Naive thymus-derived CD4-positive, alpha-beta T cell (primary cell): ENCODE measurements around the gene AKAP1. TPM values are rescaled to one million over a fixed set of nuclear protein-coding genes. Genes with fewer than 3 reads are reported as not detected.

Experiments used
- ATAC-seq: fragments of 150-1000 bp; cut with Tn5 transposase; 2 replicates; pipeline ENCODE4 v1.10.0; 2021; ENCODE audit warnings: mild to moderate bottlenecking, moderate library complexity
- CTCF ChIA-PET: fragments of 350-600 bp; sonication (Branson Sonifier 250); formaldehyde crosslinking; loops from one replicate; lab custom pipeline; 2021; ENCODE audit warnings: antibody characterized with exemption; lab: Charles Lee
- POLR2A ChIA-PET: fragments of 350-600 bp; sonication (Branson Sonifier 250); formaldehyde crosslinking; loops from one replicate; lab custom pipeline; 2021; ENCODE audit warnings: antibody characterized with exemption, inconsistent platforms; lab: Charles Lee
- DNase-seq, 9 donors: peaks; one replicate each; pipeline versions ENCODE4 v3.0.0 to v3.0.0-alpha.2; 2020 to 2022; ENCODE audit warnings: mixed read lengths in 1 of 9
- H3K27ac ChIP-seq: one replicate; pipeline ENCODE4 v1.7.0; 2013; ENCODE audit warnings: mild to moderate bottlenecking, low read depth, low read length, moderate library complexity
- H3K27me3 ChIP-seq, 2 donors: one replicate each; pipeline ENCODE4 v1.7.0; 2013; ENCODE audit warnings: low read length in 2 of 2, mild to moderate bottlenecking in 2 of 2, moderate library complexity in 2 of 2; ENCODE audit not compliant: control insufficient read depth in 2 of 2, insufficient read depth in 2 of 2
- H3K36me3 ChIP-seq, 3 experiments: 1 replicate in 2 of 3; 2 replicates in 1 of 3; pipeline ENCODE4 v1.7.0; 2013; ENCODE audit warnings: low read length in 3 of 3, mild to moderate bottlenecking in 3 of 3, moderate library complexity in 1 of 3; ENCODE audit not compliant: insufficient read depth in 3 of 3, control insufficient read depth in 2 of 3
- H3K4me1 ChIP-seq, 2 donors: one replicate each; pipeline ENCODE4 v1.7.0; 2013; ENCODE audit warnings: low read length in 2 of 2, mild to moderate bottlenecking in 2 of 2, moderate library complexity in 1 of 2; ENCODE audit not compliant: control insufficient read depth in 2 of 2, insufficient read depth in 2 of 2
- H3K4me3 ChIP-seq: 2 replicates; pipeline ENCODE4 v1.7.0; 2013; ENCODE audit warnings: mild to moderate bottlenecking, low read length
- H3K9me3 ChIP-seq, 3 experiments: 1 replicate in 2 of 3; 2 replicates in 1 of 3; pipeline ENCODE4 v1.7.0; 2013; ENCODE audit warnings: low read length in 3 of 3; ENCODE audit not compliant: control insufficient read depth in 2 of 3
- H3K27ac Mint-ChIP-seq, 9 donors: one replicate each; pipeline ENCODE4 v1.8.0; 2020 to 2022; ENCODE audit warnings: mixed read lengths in 9 of 9, mild to moderate bottlenecking in 8 of 9, moderate library complexity in 5 of 9, inconsistent platforms in 2 of 9
- H3K27me3 Mint-ChIP-seq, 5 donors: one replicate each; pipeline ENCODE4 v1.8.0; 2021 to 2022; ENCODE audit warnings: mixed read lengths in 5 of 5, mild to moderate bottlenecking in 1 of 5
- H3K36me3 Mint-ChIP-seq, 5 donors: one replicate each; pipeline ENCODE4 v1.8.0; 2020 to 2022; ENCODE audit warnings: mixed read lengths in 5 of 5, mild to moderate bottlenecking in 3 of 5, inconsistent platforms in 1 of 5
- H3K4me1 Mint-ChIP-seq, 7 donors: one replicate each; pipeline ENCODE4 v1.8.0; 2020 to 2022; ENCODE audit warnings: mixed read lengths in 7 of 7, mild to moderate bottlenecking in 3 of 7, inconsistent platforms in 1 of 7
- H3K4me3 Mint-ChIP-seq, 10 donors: one replicate each; pipeline ENCODE4 v1.8.0; 2020 to 2022; ENCODE audit warnings: mild to moderate bottlenecking in 10 of 10, mixed read lengths in 10 of 10, moderate library complexity in 6 of 10, inconsistent platforms in 2 of 10
- H3K9me3 Mint-ChIP-seq, 11 donors: one replicate each; pipeline ENCODE4 v1.8.0; 2020 to 2022; ENCODE audit warnings: mixed read lengths in 11 of 11, mild to moderate bottlenecking in 4 of 11, inconsistent platforms in 1 of 11, moderate library complexity in 1 of 11
- intact Hi-C, 2 donors: fragments of 100-400 bp; cut with micrococcal nuclease; formaldehyde crosslinking; loops; one replicate each; pipeline ENCODE4 v1.15.1; 2023
- polyA plus RNA-seq, 2 donors: library from polyadenylated mRNA; unstranded; fragments of 300-500 nt; fragmentation: Illumina TruSeq; gene quantifications; one replicate each; pipeline ENCODE4 v1.2.3, GENCODE V29; 2021
- total RNA-seq, 6 experiments: library from RNA in 5 of 6; stranded (reverse) in 5 of 6; gene quantifications; 1 replicate in 5 of 6; 2 replicates in 1 of 6; pipeline ENCODE4 v1.2.3 and lab custom pipeline; 2021 to 2026

AKAP1 gene
- total and polyA plus RNA-seq, 7 experiments from 2014 or later = 13.2 to 35.8 (median 26.6) TPM

DNA sequence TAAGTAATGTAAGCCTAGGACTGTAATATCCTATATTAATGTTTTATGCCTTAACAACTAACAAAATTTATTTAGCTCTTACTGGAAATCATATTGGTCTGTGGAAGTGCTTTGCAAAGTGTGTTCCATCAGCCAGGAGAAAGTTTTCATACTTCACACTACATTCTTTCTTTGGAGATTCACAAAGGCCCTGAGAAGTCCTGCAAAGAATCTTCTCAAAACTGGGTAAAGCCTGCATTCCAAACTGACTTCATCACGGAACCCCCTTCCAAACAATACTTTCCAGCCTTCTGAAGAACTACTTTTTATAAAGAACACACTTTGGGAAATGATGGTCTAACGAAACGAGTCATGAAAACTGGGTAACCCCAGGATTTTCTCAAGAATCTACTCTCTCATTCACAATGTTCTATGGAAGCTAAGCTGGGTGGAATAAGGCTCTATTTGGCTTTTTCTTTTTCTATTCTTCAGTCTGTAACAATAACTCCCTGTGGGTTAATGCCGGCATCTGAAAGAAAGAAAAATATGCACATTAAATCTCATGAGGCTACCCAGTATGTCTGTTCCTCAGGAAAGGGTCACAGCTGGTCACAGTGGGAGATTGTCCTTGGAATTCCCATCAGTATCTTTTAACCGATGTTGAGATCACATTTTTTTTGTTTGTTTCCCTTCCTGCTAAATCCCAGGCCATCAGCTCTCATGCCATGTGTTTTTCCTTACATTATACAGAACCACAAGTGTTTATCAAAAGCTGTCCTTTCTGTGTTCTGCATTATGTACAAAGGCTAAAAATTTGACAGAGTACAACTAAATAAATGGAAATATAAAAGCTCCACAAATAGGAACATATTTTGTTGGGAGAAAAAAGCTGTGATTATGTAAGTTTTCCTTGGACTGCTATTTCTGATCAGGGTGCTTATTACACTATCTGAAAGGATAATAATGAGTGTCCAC, 12.8 kb upstream of the AKAP1 start:
- CTCF ChIA-PET = no interaction called here
- Mint-ChIP-seq H3K27ac (no peak overlapping the region), H3K9me3 (no peaks in the 10 kb centered on the region)

DNA sequence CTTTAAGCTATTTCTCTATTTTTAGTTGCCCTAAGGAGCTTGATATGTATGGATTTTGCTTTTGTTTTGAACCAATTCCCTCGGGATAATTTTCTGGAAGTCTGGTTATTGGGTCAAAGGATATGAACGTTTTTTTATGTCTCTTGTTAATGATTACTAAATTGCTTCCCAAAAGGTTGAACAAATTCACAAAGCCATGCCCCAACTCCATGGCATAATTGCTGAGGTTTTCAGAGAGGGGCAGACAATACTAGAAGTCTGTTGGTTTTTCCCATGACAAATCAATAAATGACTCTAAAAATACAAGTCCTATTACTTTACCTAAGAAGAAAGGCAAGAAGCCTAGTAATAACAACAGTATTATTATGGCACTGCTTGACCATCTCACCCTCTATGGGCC, 11.4 kb upstream of the AKAP1 start:
- H3K36me3 ChIP-seq = no peaks in the 10 kb centered on the region
- intact Hi-C loops = no loop called here
- ChIA-PET POLR2A (interaction anchor here (0.6 kb wide), 1 partner anchor 28 kb away, joined by 3 read pairs; no protein-coding TSS in a partner anchor), CTCF (no interaction called here)
- Mint-ChIP-seq H3K27me3 (peaks cover 0 to 40% (median 0%) of the 10 kb centered on the region in 5 donors), H3K4me1 (no peaks in the 10 kb centered on the region), H3K9me3 (no peaks in the 10 kb centered on the region), H3K36me3 (peaks cover 0 to 5% (median 0%) of the 10 kb centered on the region in 5 donors), H3K27ac (no peak overlapping the region), H3K4me3 (no peak overlapping the region)
- no peaks in the 10 kb centered on the region for H3K4me1 ChIP-seq
- no peak overlapping the region for H3K27ac ChIP-seq
- H3K27me3 ChIP-seq = peaks cover 0 to 4% of the 10 kb centered on the region in 2 donors
- DNase-seq (no peak), ATAC-seq (no peak)
- no peaks in the 10 kb centered on the region for H3K9me3 ChIP-seq
- no peak overlapping the region for H3K4me3 ChIP-seq

More for the DNA sequence above, 12.8 kb upstream of the AKAP1 start:
- intact Hi-C loops = no loop called here
- no peak for ATAC-seq
- POLR2A ChIA-PET = no interaction called here
- no peak for DNase-seq
- Mint-ChIP-seq H3K36me3 (peaks cover 0 to 5% (median 0%) of the 10 kb centered on the region in 5 donors), H3K4me3 (no peak overlapping the region), H3K4me1 (no peaks in the 10 kb centered on the region), H3K27me3 (peaks cover 0 to 40% (median under 1%) of the 10 kb centered on the region in 5 donors)
- no peaks in the 10 kb centered on the region for H3K9me3 ChIP-seq
- no peak overlapping the region for H3K27ac ChIP-seq
- no peaks in the 10 kb centered on the region for H3K4me1 ChIP-seq
- H3K27me3 ChIP-seq = peaks cover 0 to 4% of the 10 kb centered on the region in 2 donors
- no peak overlapping the region for H3K4me3 ChIP-seq
- no peaks in the 10 kb centered on the region for H3K36me3 ChIP-seq

DNA sequence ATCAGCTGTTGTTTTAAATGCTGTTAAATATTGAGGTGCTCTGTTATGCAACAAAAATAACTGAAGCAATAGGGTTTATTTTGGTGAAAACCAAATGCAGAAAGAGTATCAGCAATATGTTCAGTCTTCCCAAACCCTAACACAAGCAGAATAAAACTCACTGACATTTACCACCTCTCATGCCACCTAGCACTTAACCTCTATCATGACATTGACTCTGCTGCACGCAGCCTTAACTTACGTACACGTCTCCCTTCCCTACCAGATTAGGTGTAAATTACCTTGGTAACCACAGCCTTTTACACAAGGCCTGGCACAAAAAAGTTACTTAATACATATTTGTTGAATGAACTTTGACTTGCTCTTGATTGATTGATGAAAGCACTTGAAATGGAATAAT, 9.9 kb upstream of the AKAP1 start:
- no peaks in the 10 kb centered on the region for H3K4me1 ChIP-seq
- H3K27ac ChIP-seq = no peak overlapping the region
- Mint-ChIP-seq H3K9me3 (no peaks in the 10 kb centered on the region), H3K36me3 (peaks cover 0 to 5% (median 0%) of the 10 kb centered on the region in 5 donors), H3K27me3 (peaks cover 0 to 41% (median 0%) of the 10 kb centered on the region in 5 donors), H3K4me3 (no peak overlapping the region), H3K4me1 (no peaks in the 10 kb centered on the region), H3K27ac (no peak overlapping the region)
- intact Hi-C loops = no loop called here
- DNase-seq (no peak), ATAC-seq (no peak)
- ChIA-PET POLR2A (interaction anchor here (1.0 kb wide), 1 partner anchor 10 kb away, joined by 4 read pairs; the partner anchor contains the start of gene AKAP1), CTCF (no interaction called here)
- H3K9me3 ChIP-seq = no peaks in the 10 kb centered on the region
- H3K27me3 ChIP-seq = no peaks in the 10 kb centered on the region
- H3K4me3 ChIP-seq = no peak overlapping the region
- no peaks in the 10 kb centered on the region for H3K36me3 ChIP-seq

DNA sequence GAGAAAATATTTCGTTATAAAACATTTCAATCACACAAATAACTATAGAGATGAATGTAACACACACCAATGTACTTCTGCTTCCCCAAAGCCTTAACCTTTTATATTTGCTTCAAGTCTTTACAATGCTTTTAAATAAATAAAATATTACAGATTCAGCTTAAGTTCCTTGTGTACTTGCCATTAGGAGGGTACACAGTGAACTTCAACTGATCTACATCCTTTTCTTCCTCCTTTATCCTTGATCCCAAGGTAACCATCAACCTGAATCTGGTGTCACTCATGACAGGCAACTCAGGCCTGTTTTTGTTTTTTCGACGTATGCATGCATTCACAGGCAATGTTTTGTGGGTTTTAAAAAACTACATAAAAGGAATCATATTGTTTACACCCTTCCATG, 9.3 kb upstream of the AKAP1 start:
- H3K4me3 Mint-ChIP-seq = no peak overlapping the region
- H3K27ac Mint-ChIP-seq = no peak overlapping the region
- DNase-seq (no peak), ATAC-seq (no peak)
- Histone ChIP-seq H3K27ac (no peak overlapping the region), H3K4me1 (no peaks in the 10 kb centered on the region), H3K27me3 (no peaks in the 10 kb centered on the region), H3K36me3 (no peaks in the 10 kb centered on the region), H3K9me3 (no peaks in the 10 kb centered on the region), H3K4me3 (no peak overlapping the region)
- ChIA-PET CTCF (no interaction called here), POLR2A (interaction anchor here (1.0 kb wide), 1 partner anchor 9 kb away, joined by 4 read pairs; the partner anchor contains the start of gene AKAP1)
- intact Hi-C loops = no loop called here
- H3K27me3 Mint-ChIP-seq = peaks cover 0 to 47% (median 0%) of the 10 kb centered on the region in 5 donors
- H3K36me3 Mint-ChIP-seq = peaks cover 0 to 5% (median 0%) of the 10 kb centered on the region in 5 donors
- no peaks in the 10 kb centered on the region for H3K4me1 Mint-ChIP-seq
- H3K9me3 Mint-ChIP-seq = no peaks in the 10 kb centered on the region

DNA sequence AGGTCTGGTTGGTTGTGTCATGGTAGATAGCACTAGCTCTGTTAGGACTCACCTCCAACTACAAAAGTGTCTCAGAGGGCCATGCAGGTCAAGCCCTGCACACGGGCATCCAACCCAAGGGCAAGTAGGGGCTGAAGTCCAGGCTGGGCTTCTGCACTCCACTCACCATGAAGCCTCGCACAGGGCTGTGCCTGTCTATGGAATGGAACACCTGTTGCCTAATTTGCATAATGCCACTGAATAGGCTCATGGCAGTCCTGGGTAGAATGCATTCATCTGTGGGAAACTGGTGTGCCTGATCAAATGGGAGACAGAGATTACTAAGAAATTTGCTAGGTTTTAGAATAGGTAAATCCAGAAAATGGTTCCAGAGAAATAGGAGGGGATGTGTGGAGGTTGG, 8.0 kb upstream of the AKAP1 start:
- Mint-ChIP-seq H3K27ac (no peak overlapping the region), H3K4me3 (no peak overlapping the region), H3K36me3 (peaks cover 0 to 5% (median 0%) of the 10 kb centered on the region in 5 donors), H3K9me3 (peaks cover 0 to 1% (median 0%) of the 10 kb centered on the region in 11 donors), H3K27me3 (peaks cover 0 to 49% (median 0%) of the 10 kb centered on the region in 5 donors), H3K4me1 (peaks cover 0 to 4% (median 0%) of the 10 kb centered on the region in 7 donors)
- Histone ChIP-seq H3K36me3 (no peaks in the 10 kb centered on the region), H3K4me3 (no peak overlapping the region), H3K27ac (no peak overlapping the region), H3K4me1 (no peaks in the 10 kb centered on the region), H3K27me3 (no peaks in the 10 kb centered on the region), H3K9me3 (no peaks in the 10 kb centered on the region)
- no peak for DNase-seq
- ATAC-seq = no peak
- ChIA-PET POLR2A (no interaction called here), CTCF (no interaction called here)
- intact Hi-C loops = no loop called here

DNA sequence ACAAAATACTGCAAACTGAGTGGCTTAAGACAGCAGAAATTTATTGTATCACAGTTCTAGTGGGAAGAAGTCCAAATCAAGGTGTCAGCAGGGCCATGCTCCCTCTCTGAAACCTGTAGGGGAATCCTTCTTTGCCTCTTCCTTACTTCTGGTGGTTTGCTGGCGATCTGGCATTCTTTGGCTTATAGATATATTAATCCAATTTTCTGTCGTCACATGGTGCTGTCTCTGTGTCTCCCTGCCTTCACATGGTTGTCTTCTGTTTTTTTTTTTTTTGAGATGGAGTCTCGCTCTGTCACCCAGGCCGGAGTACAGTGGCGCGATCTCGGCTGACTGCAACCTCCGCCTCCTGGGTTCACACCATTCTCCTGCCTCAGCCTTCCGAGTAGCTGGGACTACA, 6.8 kb upstream of the AKAP1 start:
- intact Hi-C loops = no loop called here
- H3K27ac ChIP-seq = no peak overlapping the region
- no peak overlapping the region for H3K4me3 Mint-ChIP-seq
- POLR2A ChIA-PET = no interaction called here
- no peaks in the 10 kb centered on the region for H3K4me1 ChIP-seq
- CTCF ChIA-PET = interaction anchor here (0.7 kb wide), 1 partner anchor 93 kb away, joined by 3 read pairs; no protein-coding TSS in a partner anchor
- DNase-seq (no peak), ATAC-seq (no peak)
- no peak overlapping the region for H3K4me3 ChIP-seq
- H3K27me3 ChIP-seq = no peaks in the 10 kb centered on the region
- H3K27me3 Mint-ChIP-seq = peaks cover 0 to 42% (median 0%) of the 10 kb centered on the region in 5 donors
- H3K9me3 Mint-ChIP-seq = peaks cover 0 to 1% (median 0%) of the 10 kb centered on the region in 11 donors
- no peaks in the 10 kb centered on the region for H3K9me3 ChIP-seq
- peaks cover 0 to 10% (median 0%) of the 10 kb centered on the region in 7 donors for H3K4me1 Mint-ChIP-seq
- H3K36me3 Mint-ChIP-seq = peaks cover 0 to 5% (median 0%) of the 10 kb centered on the region in 5 donors
- no peaks in the 10 kb centered on the region for H3K36me3 ChIP-seq
- no peak overlapping the region for H3K27ac Mint-ChIP-seq
